HepG2 (cell line): ENCODE results near the gene HSDL1. TPM values are rescaled to one million over a fixed set of nuclear protein-coding genes. Genes with fewer than 3 reads are reported as not detected.
"Not testable (repeated sequence)": the region's sequence is repeated elsewhere in the genome, so short reads cannot be mapped to it uniquely, and the experiment has no call there.

Source experiments
- ATAC-seq: fragments of 200-7000 bp; cut with Tn5 transposase; 3 replicates; pipeline ENCODE4 v1.9.1; 2020; ENCODE audit warnings: mild to moderate bottlenecking, moderate library complexity
- BruUV-seq: library from RNA; stranded (reverse); fragments of 400-500 nt; replicated peaks from 2 replicates; lab custom pipeline; 2021; lab: Mats Ljungman, UMichigan
- CTCF ChIA-PET: fragments of 300-600 bp; formaldehyde crosslinking; extraction: SDS; loops from one replicate; lab custom pipeline; 2021; ENCODE audit warnings: low total read pairs, inconsistent platforms, low intra/inter-chr PET ratio; lab: Yijun Ruan, JAX
- POLR2A ChIA-PET: fragments of 350-600 bp; sonication (Branson Sonifier 250); formaldehyde crosslinking; loops from one replicate; lab custom pipeline; 2020; ENCODE audit warnings: antibody characterized with exemption, inconsistent platforms; lab: Yijun Ruan, JAX
- DNase-seq: peaks from one replicate; pipeline ENCODE4 v3.0.0-alpha.2; 2015; ENCODE audit warnings: low spot score
- FAIRE-seq: peaks from 3 replicates; lab custom pipeline; 2011; peaks lifted over from hg19 to GRCh38; lab: Jason Lieb, UNC
- H2AFZ ChIP-seq: one replicate; pipeline ENCODE4 v1.6.1; 2011; ENCODE audit warnings: low read length, inconsistent platforms
- H3K27ac ChIP-seq: fragments of 300-600 bp; 3 replicates; pipeline ENCODE4 v1.8.0; 2011; ENCODE audit warnings: mixed run types, mild to moderate bottlenecking, mixed read lengths, low read length, inconsistent platforms; ENCODE audit not compliant: insufficient read depth; ENCODE audit errors: extremely low read length
- H3K27me3 ChIP-seq, 2 experiments: fragments of 200-600 bp in 1 of 2; 2 replicates in 1 of 2; 3 replicates in 1 of 2; pipeline versions ENCODE4 v1.6.0 to v1.8.0; 2011; ENCODE audit warnings: low read length in 2 of 2, mild to moderate bottlenecking in 2 of 2, moderate library complexity in 2 of 2, inconsistent platforms in 1 of 2; ENCODE audit not compliant: insufficient read depth in 2 of 2, control insufficient read depth in 1 of 2
- H3K36me3 ChIP-seq, 2 experiments: fragments of 200-600 bp in 1 of 2; replicated peaks in 1 of 2; 2 replicates in 1 of 2; 3 replicates in 1 of 2; pipeline versions ENCODE4 v1.5.1 to v1.8.0; 2011; ENCODE audit warnings: low read length in 2 of 2, inconsistent platforms in 1 of 2; ENCODE audit not compliant: insufficient read depth in 2 of 2, control insufficient read depth in 1 of 2
- H3K4me1 ChIP-seq: 2 replicates; pipeline ENCODE4 v1.5.1; 2012; ENCODE audit warnings: low read length, inconsistent platforms; ENCODE audit not compliant: insufficient read depth
- H3K4me2 ChIP-seq: 2 replicates; pipeline ENCODE4 v1.6.0; 2011; ENCODE audit warnings: low read depth, low read length, inconsistent platforms
- H3K4me3 ChIP-seq, 3 experiments: fragments of 200-600 bp in 1 of 3; sonication (generic), shearing (Covaris generic) in 1 of 3; replicated peaks in 1 of 3; 2 replicates each; pipeline ENCODE4 v1.5.1; 2011 to 2016; ENCODE audit warnings: low read length in 3 of 3, inconsistent platforms in 2 of 3, low read depth in 2 of 3, mild to moderate bottlenecking in 2 of 3, control low read depth in 1 of 3, mixed read lengths in 1 of 3; ENCODE audit not compliant: insufficient read depth in 1 of 3
- H3K79me2 ChIP-seq: one replicate; pipeline ENCODE4 v1.6.1; 2011; ENCODE audit warnings: low read length, inconsistent platforms; ENCODE audit not compliant: insufficient read depth
- H3K9ac ChIP-seq: 2 replicates; pipeline ENCODE4 v1.6.0; 2011; ENCODE audit warnings: mild to moderate bottlenecking, low read depth, low read length, inconsistent platforms; ENCODE audit not compliant: insufficient read depth
- H3K9me3 ChIP-seq: 2 replicates; pipeline ENCODE4 v1.5.1; 2012; ENCODE audit warnings: mild to moderate bottlenecking, low read length
- H4K20me1 ChIP-seq: 2 replicates; pipeline ENCODE4 v1.6.0; 2011; ENCODE audit warnings: inconsistent platforms, mild to moderate bottlenecking, low read length, moderate library complexity; ENCODE audit not compliant: insufficient read depth
- MTA1 ChIP-seq: sonication (generic); formaldehyde crosslinking; IDR thresholded peaks from 2 replicates; pipeline ENCODE4 v1.4.0; 2020; ENCODE audit warnings: missing genetic modification reagents, mild to moderate bottlenecking, borderline replicate concordance
- POLR2A ChIP-seq, 2 experiments: IDR thresholded peaks; 2 replicates each; pipeline ENCODE4 v1.6.1; 2011; ENCODE audit warnings: low read depth in 2 of 2, low read length in 2 of 2, mild to moderate bottlenecking in 1 of 2, moderate library complexity in 1 of 2; ENCODE audit not compliant: insufficient read depth in 1 of 2
- ZNF121 ChIP-seq: sonication (generic); formaldehyde crosslinking; IDR thresholded peaks from 2 replicates; pipeline ENCODE4 v1.5.0; 2020; ENCODE audit warnings: mild to moderate bottlenecking, missing genetic modification reagents
- ZNF207 ChIP-seq: fragments of 450-650 bp; IDR thresholded peaks from 2 replicates; pipeline ENCODE4 v1.6.1; 2016; ENCODE audit warnings: antibody characterized with exemption, borderline replicate concordance
- ZNF256 ChIP-seq: sonication (generic); formaldehyde crosslinking; conservative IDR thresholded peaks from 2 replicates; pipeline ENCODE4 v1.4.0; 2020; ENCODE audit warnings: missing genetic modification reagents
- ZNF263 ChIP-seq: sonication (generic); formaldehyde crosslinking; IDR thresholded peaks from 2 replicates; pipeline ENCODE4 v1.4.0; 2020; ENCODE audit warnings: missing genetic modification reagents
- WGBS: methylation state at CpG from one replicate; pipeline ENCODE4 v1.1.6; 2017; ENCODE audit warnings: low lambda C conversion rate; 5-methylcytosine and 5-hydroxymethylcytosine counted together
- in situ Hi-C: cut with HindIII; loops from 2 replicates; pipeline ENCODE4 v1.10.0; 2017; ENCODE audit warnings: low pct_unique_long_range_greater_than_20kb; ENCODE audit not compliant: extremely low pct_ligation_motif_present
- intact Hi-C: fragments of 100-400 bp; cut with micrococcal nuclease; formaldehyde crosslinking; loops from one replicate; pipeline ENCODE4 v1.10.0; 2022; ENCODE audit not compliant: unreplicated experiment
- polyA plus RNA-seq, 8 experiments: library from polyadenylated mRNA; depleted of rRNA in 3 of 8; stranded (reverse) in 7 of 8; unstranded in 1 of 8; fragments of >200 nt; fragmentation: Illumina TruSeq in 4 of 8; extraction: Trizol in 4 of 8; gene quantifications; 2 replicates each; pipeline versions ENCODE4 v1.2.1 to v1.2.3, GENCODE V29; 2011 to 2016; ENCODE audit warnings: low read depth in 4 of 8, missing spikeins in 1 of 8, mixed read lengths in 1 of 8; ENCODE audit not compliant: insufficient read depth in 1 of 8
- total RNA-seq, 5 experiments: library from RNA; depleted of rRNA; stranded (reverse); fragments of >200 nt; fragmentation: Illumina TruSeq; extraction: Trizol; gene quantifications; 2 replicates each; pipeline ENCODE4 v1.2.3, GENCODE V29; 2016; ENCODE audit warnings: low read depth in 1 of 5
- TF ChIP-seq, protein P1 (sequence below): sonication (generic); formaldehyde crosslinking; IDR thresholded peaks from 2 replicates; pipeline ENCODE4 v1.5.0; 2020; ENCODE audit warnings: mild to moderate bottlenecking, missing genetic modification reagents

HSDL1 gene
- total and polyA plus RNA-seq, 2 of the 13 experiments (the other 11 are each of a cell fraction or from before 2014, with no cell fraction given), result 49.2 to 49.7 TPM

DNA sequence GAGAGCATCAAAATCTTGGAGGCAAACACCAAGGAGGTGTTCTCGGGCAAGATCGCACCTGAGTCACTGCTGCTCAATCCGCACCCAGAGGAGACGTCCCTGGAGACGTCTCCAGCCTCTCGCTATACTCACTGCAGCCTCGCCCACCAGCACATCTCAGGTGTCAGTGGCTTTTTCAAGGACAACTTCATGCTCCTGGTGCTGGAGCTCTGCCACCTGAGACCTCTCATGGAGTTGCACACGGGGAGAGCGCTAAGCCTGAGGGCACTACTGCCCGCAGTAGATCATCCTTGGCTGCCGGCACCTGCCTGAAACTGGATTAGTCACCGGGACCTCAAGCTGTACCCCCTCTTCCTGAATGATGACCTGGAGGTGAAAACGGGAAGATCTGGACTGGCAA, 25.6 kb downstream of the HSDL1 start:
- in situ Hi-C loops (no loop called here), intact Hi-C loops (no loop called here)
- WGBS, result 91% methylated on average over 13 of the region's 13 CpGs
- TF ChIP-seq ZNF256 (CRISPR knock-in tag) (no peak), POLR2A (IDR thresholded peaks at IDR 0.05; ENCODE audit: insufficient read depth in 1 of 2, low read depth in 2 of 2, low read length in 2 of 2) (peak in 1 of 2 experiments; percentile 29; a peak in 1 of 4 replicates), MTA1 (CRISPR knock-in tag) (0 out of 2 replicates have a peak, but pooled peaks have one; percentile 21), ZNF207 (no peak)
- no peaks in the 10 kb centered on the region for H4K20me1 ChIP-seq
- H3K27ac ChIP-seq, result no peak overlapping the region
- H3K27me3 ChIP-seq, result peaks cover 0 to 3% of the 10 kb centered on the region in 2 experiments; a peak in 1 of 5 replicates
- DNase-seq, result no peak
- H3K9me3 ChIP-seq, result no peaks in the 10 kb centered on the region
- H3K36me3 ChIP-seq, result peaks cover 6 to 22% of the 10 kb centered on the region in 2 experiments
- ATAC-seq, result no peak
- H3K4me2 ChIP-seq, result no peak overlapping the region
- CTCF ChIA-PET, result no interaction called here
- no peak overlapping the region for H3K4me3 ChIP-seq
- no peak overlapping the region for H3K9ac ChIP-seq
- H3K79me2 ChIP-seq, result peaks cover 24% of the 10 kb centered on the region
- BruUV-seq, result no TSS peak
- FAIRE-seq, result no peak
- POLR2A ChIA-PET, result interaction anchor here (6.5 kb wide), 1 partner anchor 19 kb away, joined by 142 read pairs; no protein-coding TSS in a partner anchor
- no peak overlapping the region for H2AFZ ChIP-seq
- peaks cover 20% of the 10 kb centered on the region for H3K4me1 ChIP-seq

DNA sequence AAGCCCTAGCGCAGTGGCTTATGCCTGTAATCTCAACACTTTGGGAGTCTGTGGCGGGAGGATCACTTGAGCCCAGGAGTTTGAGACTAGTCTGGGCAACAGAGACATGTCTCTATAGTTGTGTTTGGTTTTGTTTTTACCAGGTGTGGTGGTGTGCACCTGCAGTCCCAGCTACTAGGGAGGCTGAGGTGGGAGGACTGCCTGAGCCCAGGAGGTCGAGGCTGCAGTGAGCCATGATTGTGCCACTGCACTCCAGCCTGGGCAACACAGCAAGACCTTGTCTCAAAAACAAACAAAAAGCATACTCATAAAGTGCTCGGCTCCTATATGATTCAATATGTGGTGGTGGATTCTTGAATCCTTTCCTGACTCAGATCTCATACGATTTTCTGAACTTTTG, 26.7 kb downstream of the HSDL1 start:
- CTCF ChIA-PET, result not testable (repeated sequence)
- POLR2A ChIA-PET, result interaction anchor here (0.6 to 6.5 kb wide), 2 partner anchors 9 to 20 kb away, joined by 3 to 142 read pairs; no protein-coding TSS in a partner anchor

More for the DNA sequence above, 26.7 kb downstream of the HSDL1 start:
- DNase-seq, H3K9ac ChIP-seq, H3K27me3 ChIP-seq, FAIRE-seq, H3K4me2 ChIP-seq, intact Hi-C loops, H3K9me3 ChIP-seq, H4K20me1 ChIP-seq, BruUV-seq, in situ Hi-C loops, ATAC-seq, H2AFZ ChIP-seq, H3K4me3 ChIP-seq, H3K27ac ChIP-seq: not testable (repeated sequence)
- TF ChIP-seq ZNF263 (CRISPR knock-in tag) (peak; percentile 61; the same call in 1 of the 2 replicates), ZNF121 (CRISPR knock-in tag) (peak; percentile 89)
- TF ChIP-seq, protein P1, sequence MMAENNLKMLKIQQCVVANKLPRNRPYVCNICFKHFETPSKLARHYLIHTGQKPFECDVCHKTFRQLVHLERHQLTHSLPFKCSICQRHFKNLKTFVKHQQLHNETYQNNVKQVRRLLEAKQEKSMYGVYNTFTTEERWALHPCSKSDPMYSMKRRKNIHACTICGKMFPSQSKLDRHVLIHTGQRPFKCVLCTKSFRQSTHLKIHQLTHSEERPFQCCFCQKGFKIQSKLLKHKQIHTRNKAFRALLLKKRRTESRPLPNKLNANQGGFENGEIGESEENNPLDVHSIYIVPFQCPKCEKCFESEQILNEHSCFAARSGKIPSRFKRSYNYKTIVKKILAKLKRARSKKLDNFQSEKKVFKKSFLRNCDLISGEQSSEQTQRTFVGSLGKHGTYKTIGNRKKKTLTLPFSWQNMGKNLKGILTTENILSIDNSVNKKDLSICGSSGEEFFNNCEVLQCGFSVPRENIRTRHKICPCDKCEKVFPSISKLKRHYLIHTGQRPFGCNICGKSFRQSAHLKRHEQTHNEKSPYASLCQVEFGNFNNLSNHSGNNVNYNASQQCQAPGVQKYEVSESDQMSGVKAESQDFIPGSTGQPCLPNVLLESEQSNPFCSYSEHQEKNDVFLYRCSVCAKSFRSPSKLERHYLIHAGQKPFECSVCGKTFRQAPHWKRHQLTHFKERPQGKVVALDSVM (CRISPR knock-in tag), result peak; percentile 78
- Histone ChIP-seq H3K36me3 (peaks cover 4 to 12% of the 10 kb centered on the region in 2 experiments), H3K79me2 (peaks cover 35% of the 10 kb centered on the region), H3K4me1 (peaks cover 30% of the 10 kb centered on the region)
- WGBS, result 93% methylated on average over 5 of the region's 5 CpGs
